ENCODE data around the gene OXNAD1.

The OXNAD1 gene

DNA sequence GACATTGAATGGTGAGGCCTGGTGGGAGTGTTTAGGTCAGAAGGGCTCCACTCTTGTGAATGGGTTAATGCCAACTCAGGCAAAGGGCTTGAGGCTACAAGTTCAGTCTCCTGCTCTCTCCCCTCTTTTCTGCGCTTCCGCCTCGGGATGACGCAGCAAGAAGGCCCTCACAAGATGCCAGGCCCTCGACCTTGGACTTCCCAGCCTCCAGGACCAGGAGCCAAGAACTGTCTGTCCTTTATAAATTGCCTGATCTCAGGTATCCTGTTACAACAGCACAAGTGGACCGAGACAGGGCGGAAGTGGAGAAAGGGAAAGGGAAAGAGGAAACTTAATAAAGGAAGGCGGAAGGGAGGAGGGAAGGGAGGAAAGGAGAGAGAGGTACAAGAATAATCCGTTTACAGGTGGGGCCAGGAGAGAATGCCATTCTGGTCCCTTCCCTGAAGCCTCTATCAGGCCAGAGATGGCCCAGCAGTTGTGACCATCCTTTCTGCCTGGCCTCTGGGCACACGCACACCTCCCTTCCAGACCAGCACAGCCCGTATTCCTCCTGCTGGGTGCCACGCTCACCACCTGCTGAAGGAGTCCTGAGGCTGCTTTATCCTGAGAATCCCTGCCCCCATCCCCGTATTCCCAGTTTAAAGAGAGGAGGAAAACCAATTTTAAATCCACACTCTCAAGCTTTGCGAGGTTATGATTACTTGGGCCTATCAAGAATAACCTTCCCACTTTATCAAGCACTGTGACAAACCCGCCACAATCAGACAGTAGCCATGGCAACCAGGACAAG is 64.2 kb downstream of the OXNAD1 start:
- DNase-seq = no peak

GRCh38 chr3:16329826-16330129 is 64.8 kb downstream of the OXNAD1 start:
- DNase-seq = peak; percentile 54

DNA sequence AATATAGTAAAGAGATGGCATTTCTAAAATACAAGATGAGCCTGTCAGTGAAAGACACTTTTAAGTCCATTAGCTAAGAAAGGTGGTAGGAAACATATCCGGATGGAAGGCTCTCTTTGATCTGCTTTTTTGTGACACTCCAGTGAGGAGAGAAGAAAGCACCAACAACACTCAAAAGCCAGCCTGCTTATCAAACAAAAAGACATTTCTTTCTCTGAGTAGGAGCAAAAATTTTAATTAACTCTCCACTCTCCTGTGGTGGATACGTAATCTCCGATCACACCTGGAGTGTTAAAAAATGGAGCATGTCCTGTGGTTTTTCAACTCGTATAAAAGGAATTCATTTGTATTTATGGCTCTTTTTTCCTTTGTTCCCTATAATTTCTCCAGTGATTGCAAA is 65.3 kb downstream of the OXNAD1 start:
- DNase-seq = no peak

DNA sequence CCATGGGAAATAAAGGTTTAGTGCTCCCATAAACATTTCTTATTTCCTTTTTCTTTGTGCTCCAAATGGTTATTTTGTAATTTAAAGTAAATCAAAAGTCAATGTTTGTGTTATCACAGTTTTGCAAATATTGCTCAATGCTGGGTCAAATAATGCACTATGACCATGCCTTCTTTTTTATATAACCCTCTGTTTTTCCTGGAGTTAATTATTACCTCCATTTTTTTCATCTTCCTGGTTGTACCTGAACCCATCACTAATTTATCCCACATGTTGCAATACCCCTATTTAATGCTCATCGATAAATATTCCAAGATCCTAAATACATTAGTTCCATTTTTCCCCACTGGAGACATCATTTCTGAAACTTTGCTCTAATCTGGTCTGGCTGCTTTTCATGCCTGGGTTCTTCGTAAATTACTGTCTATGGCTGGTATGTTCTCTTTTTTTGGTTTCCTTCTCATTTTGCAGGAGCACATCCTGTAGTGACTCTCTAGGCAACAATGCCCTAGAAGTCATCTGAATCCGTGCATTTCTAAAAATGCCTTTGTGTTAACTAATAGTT is 66.4 kb downstream of the OXNAD1 start:
- DNase-seq = no peak

DNA sequence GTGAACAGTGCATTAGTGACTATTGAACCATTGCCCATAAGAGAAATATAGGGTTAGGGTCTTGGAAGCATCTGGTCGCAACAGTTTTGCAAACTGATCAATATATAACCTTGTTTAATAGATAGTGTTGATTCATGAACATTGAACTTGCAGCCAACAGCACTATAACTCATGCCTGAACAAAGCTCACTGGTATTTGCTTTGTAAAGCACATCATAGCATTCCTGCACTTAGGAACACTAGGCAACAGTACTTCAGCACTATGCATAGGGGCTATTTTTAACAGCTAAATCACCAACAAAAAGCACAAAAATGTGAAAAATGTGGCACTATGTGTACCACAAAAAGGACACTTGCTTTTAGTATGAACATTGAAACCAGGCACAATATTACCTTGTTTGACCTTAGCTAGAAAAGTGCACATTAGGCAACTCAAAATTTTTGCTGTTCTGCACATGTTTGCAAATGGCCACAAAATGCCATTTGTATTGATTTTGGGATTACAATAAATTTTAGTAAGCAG is 68.0 kb downstream of the OXNAD1 start:
- no peak for DNase-seq

GRCh38 chr3:16334909-16335308 is 69.9 kb downstream of the OXNAD1 start:
- no peak for DNase-seq

DNA sequence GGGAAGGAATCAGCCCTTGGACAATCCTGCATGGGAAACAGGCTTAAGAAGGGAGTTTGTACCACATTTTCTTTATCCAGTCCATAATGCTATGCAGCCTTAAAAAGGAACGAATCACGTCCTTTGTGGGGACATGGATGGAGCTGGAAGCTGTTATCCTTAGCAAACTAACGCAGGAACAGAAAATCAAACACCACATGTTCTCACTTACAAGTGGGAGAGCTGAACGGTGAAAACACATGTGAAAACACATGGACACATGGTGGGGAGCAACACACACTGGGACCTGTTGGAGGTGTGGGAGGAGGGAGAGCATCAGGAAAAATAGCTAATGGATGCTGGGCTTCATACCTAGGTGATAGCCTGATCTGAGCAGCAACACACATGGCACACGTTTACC is 70.3 kb downstream of the OXNAD1 start:
- no peak for DNase-seq

- DNase-seq = no peak
Measured at GRCh38 chr3:16335772-16336645, 71.0 kb downstream of the OXNAD1 start.

- DNase-seq = no peak
Measured at GRCh38 chr3:16336825-16337224, 71.8 kb downstream of the OXNAD1 start.

DNA sequence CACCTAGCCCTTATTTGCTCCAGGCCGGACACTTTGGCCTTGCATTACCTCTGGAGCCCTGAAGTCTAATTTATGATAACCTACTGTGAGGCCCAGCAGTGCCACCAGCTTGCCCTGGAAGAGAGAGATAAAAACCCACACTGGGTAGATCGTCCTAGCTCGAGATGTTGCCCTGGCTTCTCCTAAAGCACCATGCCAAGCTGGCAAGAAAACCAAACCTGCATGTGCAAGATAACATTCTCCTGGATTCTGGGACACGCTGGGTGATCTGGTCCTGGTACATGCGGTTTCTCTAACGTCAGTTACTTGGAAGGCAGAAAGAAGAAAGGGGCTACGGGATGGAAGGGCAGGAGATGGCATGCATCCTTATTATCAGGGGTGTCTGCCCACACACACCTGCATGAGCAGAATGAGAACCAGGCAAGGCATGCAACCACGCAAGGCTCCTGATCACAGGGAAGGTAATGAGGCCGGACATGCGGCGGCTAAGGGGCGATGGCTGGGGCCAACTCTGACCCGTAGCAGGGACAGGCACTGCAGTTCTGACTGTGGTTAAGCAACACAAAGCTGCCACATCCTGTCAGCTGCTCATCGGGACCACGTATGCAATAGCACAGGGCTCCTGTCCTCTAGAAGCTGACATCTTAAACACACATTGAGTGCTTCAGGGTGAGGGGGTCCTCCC is 73.0 kb downstream of the OXNAD1 start:
- DNase-seq = no peak

DNA sequence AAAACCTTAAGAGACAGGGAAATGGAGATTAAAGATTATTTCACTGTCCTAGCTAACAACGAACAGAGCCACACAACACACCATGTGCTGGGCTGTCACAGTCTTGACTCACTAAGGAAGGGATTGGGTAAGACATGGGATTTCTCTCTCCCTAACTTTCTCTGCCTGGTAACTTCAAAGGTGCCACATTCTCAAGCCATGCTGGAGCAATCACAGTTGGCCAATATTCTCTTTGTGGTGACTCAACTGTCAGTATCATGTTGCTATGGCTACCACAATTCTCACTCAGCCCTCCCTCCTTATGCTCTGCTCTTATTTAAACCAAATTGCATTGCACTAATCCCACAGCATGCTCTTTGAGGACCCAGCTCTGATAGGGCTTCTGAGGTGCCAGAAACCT is 74.0 kb downstream of the OXNAD1 start:
- no peak for DNase-seq

DNA sequence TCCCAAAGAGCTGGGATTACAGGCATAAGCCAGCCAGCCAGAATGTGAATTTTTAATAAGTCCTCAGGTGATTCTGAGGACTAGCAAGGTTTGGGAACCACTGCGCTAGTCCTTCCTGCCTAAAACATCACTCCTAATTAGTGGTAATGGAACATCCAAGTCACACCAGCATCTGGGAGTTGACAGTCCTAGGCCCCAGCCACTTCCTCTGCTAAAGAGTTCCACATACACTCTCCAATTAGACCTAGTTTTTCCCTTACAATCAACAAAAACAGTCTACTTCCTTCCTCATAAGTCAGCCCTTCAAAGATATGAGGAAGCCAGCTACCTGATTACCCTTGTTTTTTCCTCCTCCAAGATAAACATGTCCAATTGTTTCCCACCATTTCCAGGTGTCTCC is 78.1 kb downstream of the OXNAD1 start:
- DNase-seq = no peak

GRCh38 chr3:16346413-16347081 is 81.5 kb downstream of the OXNAD1 start:
- DNase-seq = no peak

- DNase-seq = no peak
Measured at GRCh38 chr3:16347548-16347947, 82.5 kb downstream of the OXNAD1 start.

GRCh38 chr3:16349986-16350596 is 85.1 kb downstream of the OXNAD1 start:
- no peak for DNase-seq

DNA sequence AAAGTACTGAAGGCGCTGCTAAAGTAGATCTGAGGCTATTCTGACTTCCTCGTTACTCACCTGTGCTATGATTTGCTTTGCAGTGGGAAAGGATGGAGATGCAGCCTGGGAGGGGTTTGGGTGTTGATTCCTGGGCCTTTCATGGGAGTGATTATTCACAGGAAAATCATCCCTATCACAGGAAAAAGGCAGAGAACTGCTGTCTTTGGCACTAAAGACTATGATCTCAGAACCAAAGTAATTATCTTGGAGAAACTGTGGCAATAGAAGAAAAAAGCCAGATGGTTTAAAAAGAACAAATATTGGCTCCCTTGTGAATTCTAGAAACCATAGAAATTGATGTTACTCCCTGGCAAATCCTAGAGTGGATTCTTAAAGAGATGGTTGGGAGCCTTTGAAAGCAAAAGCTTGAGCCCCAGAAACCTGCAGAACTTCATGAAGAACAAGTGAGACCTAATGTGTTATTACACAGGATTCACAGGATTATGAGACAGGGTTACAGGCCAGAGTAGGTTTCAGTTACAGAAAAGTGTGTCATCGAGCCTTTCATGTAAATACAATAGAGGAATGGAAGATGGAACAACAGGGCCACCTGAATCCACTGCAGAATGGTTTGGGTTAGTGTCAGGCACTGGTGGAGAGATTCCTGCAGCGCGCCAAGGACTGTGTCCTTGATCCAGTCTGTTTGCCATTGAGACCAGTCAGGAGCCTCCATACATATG is 85.7 kb downstream of the OXNAD1 start:
- no peak for DNase-seq

GRCh38 chr3:16352428-16352827 is 87.4 kb downstream of the OXNAD1 start:
- no peak for DNase-seq

DNA sequence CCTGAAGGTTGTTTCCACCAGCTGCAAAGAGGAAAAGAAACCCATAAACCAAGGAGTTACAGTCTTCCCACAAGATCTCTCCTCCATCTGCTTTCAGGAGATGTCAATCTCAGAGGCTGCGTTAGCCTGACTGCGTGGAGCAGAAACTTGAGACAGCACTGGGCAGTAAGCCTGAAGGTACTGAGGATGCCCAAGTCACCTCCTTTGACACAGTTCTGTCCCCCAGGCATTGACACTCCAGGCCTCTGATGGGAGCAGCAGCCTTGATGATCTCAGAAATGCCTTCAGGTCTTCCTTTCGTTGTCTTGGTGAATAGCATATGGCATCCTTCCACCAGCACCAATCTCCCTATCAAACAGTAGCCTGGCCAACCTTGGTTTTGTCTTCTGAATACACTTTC is 89.3 kb downstream of the OXNAD1 start:
- no peak for DNase-seq
